HepG2 (cell line): Measurements from ENCODE around the gene RHBDD2. TPM values are rescaled to one million over a fixed set of nuclear protein-coding genes. Genes with fewer than 3 reads are reported as not detected.
A peak's percentile ranks its signal among the peaks of the same experiment; 100 is the strongest.

Source experiments
- AGO2 ChIP-seq: fragments of 200-400 bp; formaldehyde crosslinking; optimal IDR thresholded peaks from 2 replicates; pipeline ENCODE3; 2017; ENCODE audit warnings: mild to moderate bottlenecking, low read depth, low read length, moderate library complexity
- ATAD3A ChIP-seq: sonication (generic); formaldehyde crosslinking; IDR thresholded peaks from 2 replicates; pipeline ENCODE4 v1.4.0; 2020; ENCODE audit warnings: missing genetic modification reagents
- DNMT3B ChIP-seq: conservative IDR thresholded peaks from 2 replicates; pipeline ENCODE4 v1.6.1; 2016; ENCODE audit warnings: missing biosample characterization, control low read depth
- JUND ChIP-seq: sonication (generic); formaldehyde crosslinking; IDR thresholded peaks from 2 replicates; pipeline ENCODE4 v1.8.0; 2022; ENCODE audit warnings: mild to moderate bottlenecking, missing genetic modification reagents
- MXD1 ChIP-seq: sonication (generic); formaldehyde crosslinking; IDR thresholded peaks from 2 replicates; pipeline ENCODE4 v1.4.0; 2020; ENCODE audit warnings: mild to moderate bottlenecking, missing genetic modification reagents
- PAWR ChIP-seq: sonication (generic); formaldehyde crosslinking; IDR thresholded peaks from 2 replicates; pipeline ENCODE4 v1.4.0; 2020; ENCODE audit warnings: missing genetic modification reagents, mild to moderate bottlenecking, borderline replicate concordance
- PAX8 ChIP-seq: sonication (generic); formaldehyde crosslinking; IDR thresholded peaks from 2 replicates; pipeline ENCODE4 v1.8.0; 2022; ENCODE audit warnings: mild to moderate bottlenecking, missing genetic modification reagents, borderline replicate concordance
- SMARCC2 ChIP-seq: fragments of 450-650 bp; IDR thresholded peaks from 2 replicates; pipeline ENCODE4 v1.6.1; 2017; ENCODE audit warnings: antibody characterized with exemption, mild to moderate bottlenecking
- ZFP62 ChIP-seq: sonication (generic); formaldehyde crosslinking; IDR thresholded peaks from 2 replicates; pipeline ENCODE4 v1.4.0; 2020; ENCODE audit warnings: missing genetic modification reagents
- ZNF18 ChIP-seq: sonication (generic); formaldehyde crosslinking; IDR thresholded peaks from 2 replicates; pipeline ENCODE4 v1.8.0; 2022; ENCODE audit warnings: mild to moderate bottlenecking, missing genetic modification reagents; ENCODE audit not compliant: insufficient replicate concordance
- ZNF292 ChIP-seq: sonication (generic); formaldehyde crosslinking; IDR thresholded peaks from 2 replicates; pipeline ENCODE4 v1.8.1; 2022; ENCODE audit warnings: mild to moderate bottlenecking, low read depth, missing genetic modification reagents, borderline replicate concordance
- ZNF407 ChIP-seq: sonication (generic); formaldehyde crosslinking; IDR thresholded peaks from one replicate; pipeline ENCODE4 v1.5.1; 2020; ENCODE audit warnings: mild to moderate bottlenecking, missing genetic modification reagents; ENCODE audit errors: not compliant biosample characterization
- ZNF468 ChIP-seq: sonication (generic); formaldehyde crosslinking; IDR thresholded peaks from 2 replicates; pipeline ENCODE4 v1.8.0; 2022; ENCODE audit warnings: mild to moderate bottlenecking, moderate library complexity, missing genetic modification reagents
- ZNF543 ChIP-seq: sonication (generic); formaldehyde crosslinking; IDR thresholded peaks from 2 replicates; pipeline ENCODE4 v1.4.0; 2020; ENCODE audit warnings: mild to moderate bottlenecking, missing genetic modification reagents
- ZNF572 ChIP-seq: sonication (generic); formaldehyde crosslinking; IDR thresholded peaks from 2 replicates; pipeline ENCODE4 v1.5.1; 2020; ENCODE audit warnings: mild to moderate bottlenecking, missing genetic modification reagents
- ZNF740 ChIP-seq: sonication (generic); formaldehyde crosslinking; IDR thresholded peaks from 2 replicates; pipeline ENCODE4 v1.4.0; 2020; ENCODE audit warnings: missing genetic modification reagents
- ZNF780A ChIP-seq: sonication (generic); formaldehyde crosslinking; IDR thresholded peaks from 2 replicates; pipeline ENCODE4 v1.8.0; 2022; ENCODE audit warnings: mild to moderate bottlenecking, missing genetic modification reagents, moderate library complexity
- ZNF782 ChIP-seq: sonication (generic); formaldehyde crosslinking; IDR thresholded peaks from 2 replicates; pipeline ENCODE4 v1.4.0; 2020; ENCODE audit warnings: missing genetic modification reagents, mild to moderate bottlenecking, borderline replicate concordance
- ZSCAN25 ChIP-seq: sonication (generic); formaldehyde crosslinking; IDR thresholded peaks from 2 replicates; pipeline ENCODE4 v1.8.0; 2022; ENCODE audit warnings: mild to moderate bottlenecking, missing genetic modification reagents
- polyA plus RNA-seq, 8 experiments: library from polyadenylated mRNA; depleted of rRNA in 3 of 8; stranded (reverse) in 7 of 8; unstranded in 1 of 8; fragments of >200 nt; fragmentation: Illumina TruSeq in 4 of 8; extraction: Trizol in 4 of 8; gene quantifications; 2 replicates each; pipeline versions ENCODE4 v1.2.1 to v1.2.3, GENCODE V29; 2011 to 2016; ENCODE audit warnings: low read depth in 4 of 8, missing spikeins in 1 of 8, mixed read lengths in 1 of 8; ENCODE audit not compliant: insufficient read depth in 1 of 8
- total RNA-seq, 5 experiments: library from RNA; depleted of rRNA; stranded (reverse); fragments of >200 nt; fragmentation: Illumina TruSeq; extraction: Trizol; gene quantifications; 2 replicates each; pipeline ENCODE4 v1.2.3, GENCODE V29; 2016; ENCODE audit warnings: low read depth in 1 of 5

RHBDD2 gene
- total and polyA plus RNA-seq, 2 of the 13 experiments (the other 11 are each of a cell fraction or from before 2014, with no cell fraction given) = 23.1 to 26.4 TPM

- TF ChIP-seq ZNF407 (peak; percentile 75), ATAD3A (CRISPR knock-in tag) (no peak), ZNF18 (CRISPR knock-in tag) (no peak), ZFP62 (CRISPR knock-in tag) (no peak), PAWR (CRISPR knock-in tag) (no peak), DNMT3B (no peak), ZNF740 (CRISPR knock-in tag) (peak; percentile 92), JUND (no peak), ZNF782 (peak; percentile 88; the same call in 1 of the 2 replicates), ZNF292 (CRISPR knock-in tag) (no peak), ZNF780A (CRISPR knock-in tag) (no peak), SMARCC2 (no peak), ZNF468 (no peak), ZSCAN25 (CRISPR knock-in tag) (peak; percentile 83; the same call in 1 of the 2 replicates), PAX8 (CRISPR knock-in tag) (peak; percentile 63; the same call in 1 of the 2 replicates), ZNF543 (no peak), MXD1 (CRISPR knock-in tag) (peak; percentile 88), AGO2 (no peak), ZNF572 (CRISPR knock-in tag) (no peak)
Measured at GRCh38 chr7:75878769-75879611, at the start of gene RHBDD2 (continued).
